ENCODE results near the gene EFHC1.

GRCh38 chr6:52394251-52394666, 25.9 kb upstream of the EFHC1 start:
- TF ChIP-seq CTCF (IDR thresholded peaks at IDR 0.05; ENCODE audit: poor library complexity), result no peak
- TF ChIP-seq EZH2phosphoT487 (IDR thresholded peaks at IDR 0.05; ENCODE audit: low read depth, severe bottlenecking, unreplicated experiment), result no peak
